Fibroblast of lung (primary cell): ENCODE data around the gene PDCD4. TPM values are rescaled to one million over a fixed set of nuclear protein-coding genes. Genes with fewer than 3 reads are reported as not detected.
A peak's percentile ranks its signal among the peaks of the same experiment; 100 is the strongest.

Experiments
- DNase-seq, 2 donors: peaks; one replicate each; pipeline versions ENCODE4 v3.0.0 to v3.0.0-alpha.2; 2010; ENCODE audit warnings: low read depth in 2 of 2
- H2AFZ ChIP-seq: 2 replicates; pipeline ENCODE4 v1.5.1; 2012; ENCODE audit warnings: low read length, control low read depth, inconsistent platforms
- H3K27ac ChIP-seq: 2 replicates; pipeline ENCODE4 v1.5.1; 2011; ENCODE audit warnings: low read length, control low read depth; ENCODE audit not compliant: insufficient read depth
- H3K27me3 ChIP-seq: 2 replicates; pipeline ENCODE4 v1.5.1; 2011; ENCODE audit warnings: mild to moderate bottlenecking, low read length; ENCODE audit not compliant: control insufficient read depth, insufficient read depth
- H3K36me3 ChIP-seq: 2 replicates; pipeline ENCODE4 v1.5.1; 2011; ENCODE audit warnings: low read length; ENCODE audit not compliant: control insufficient read depth, insufficient read depth
- H3K4me1 ChIP-seq: 2 replicates; pipeline ENCODE4 v1.5.1; 2011; ENCODE audit warnings: low read length; ENCODE audit not compliant: control insufficient read depth, insufficient read depth; ENCODE audit errors: extremely low read depth
- H3K4me2 ChIP-seq: 2 replicates; pipeline ENCODE4 v1.5.1; 2011; ENCODE audit warnings: low read length, control low read depth; ENCODE audit not compliant: insufficient read depth; ENCODE audit errors: extremely low read depth
- H3K4me3 ChIP-seq, 4 experiments: fragments of 200-600 bp in 1 of 4; sonication (generic) in 1 of 4; replicated peaks in 1 of 4; 2 replicates each; pipeline ENCODE4 v1.5.1; 2011 to 2016; ENCODE audit warnings: low read length in 4 of 4, low read depth in 3 of 4, mild to moderate bottlenecking in 3 of 4, control low read depth in 2 of 4, inconsistent platforms in 1 of 4, mixed read lengths in 1 of 4; ENCODE audit not compliant: insufficient read depth in 1 of 4; ENCODE audit errors: control extremely low read depth in 1 of 4
- H3K79me2 ChIP-seq: 2 replicates; pipeline ENCODE4 v1.5.1; 2012; ENCODE audit warnings: mild to moderate bottlenecking, low read length, inconsistent platforms; ENCODE audit not compliant: control insufficient read depth, insufficient read depth
- H3K9ac ChIP-seq: 2 replicates; pipeline ENCODE4 v1.5.1; 2011; ENCODE audit warnings: mild to moderate bottlenecking, low read length, control low read depth; ENCODE audit not compliant: insufficient read depth
- H3K9me3 ChIP-seq: 2 replicates; pipeline ENCODE4 v1.5.1; 2012; ENCODE audit warnings: low read depth, low read length; ENCODE audit not compliant: control insufficient read depth, insufficient read depth
- H4K20me1 ChIP-seq: 2 replicates; pipeline ENCODE4 v1.5.1; 2011; ENCODE audit warnings: low read length; ENCODE audit not compliant: control insufficient read depth, insufficient read depth; ENCODE audit errors: extremely low read depth
- CTCF ChIP-seq, 2 donors: IDR thresholded peaks in 1 of 2; conservative IDR thresholded peaks in 1 of 2; 1 replicate in 1 of 2; 2 replicates in 1 of 2; pipeline ENCODE4 v1.5.1; 2011 to 2012; ENCODE audit warnings: low read length in 2 of 2, control low read depth in 1 of 2, inconsistent platforms in 1 of 2, low read depth in 1 of 2, mild to moderate bottlenecking in 1 of 2
- EZH2 ChIP-seq: IDR thresholded peaks from 2 replicates; pipeline ENCODE4 v1.5.1; 2012; ENCODE audit warnings: low read length, control low read depth, mild to moderate bottlenecking; ENCODE audit errors: missing control alignments
- polyA plus RNA-seq, 2 donors: library from polyadenylated mRNA; depleted of rRNA in 1 of 2; stranded (reverse) in 1 of 2; unstranded in 1 of 2; fragments of >200 nt; gene quantifications; 2 replicates each; pipeline ENCODE4 v1.2.1, GENCODE V29; 2011 to 2012; ENCODE audit warnings: missing spikeins in 1 of 2
- total RNA-seq: library from RNA; depleted of rRNA; stranded (reverse); fragments of >200 nt; gene quantifications from 2 replicates; pipeline ENCODE4 v1.2.1, GENCODE V29; 2014

The PDCD4 gene
- total and polyA plus RNA-seq, 2 donors (not counting 1 experiment from before 2014, with no cell fraction given), result 54.6 to 83.7 TPM

- Histone ChIP-seq H3K27me3 (no peaks in the 10 kb centered on the region), H3K4me2 (peak overlapping the region; percentile 96), H3K4me1 (peaks cover 2% of the 10 kb centered on the region), H3K79me2 (peaks cover 32% of the 10 kb centered on the region), H3K27ac (peak overlapping the region; percentile 98), H3K36me3 (no peaks in the 10 kb centered on the region), H4K20me1 (no peaks in the 10 kb centered on the region), H2AFZ (peak overlapping the region; percentile 50), H3K4me3 (peak overlapping the region; percentile 49 to 89 (median 72)), H3K9ac (peak overlapping the region; percentile 86), H3K9me3 (no peaks in the 10 kb centered on the region)
- TF ChIP-seq CTCF (conservative IDR thresholded peaks at IDR 0.05 in 1 of 2, IDR thresholded peaks at IDR 0.05 in 1 of 2; ENCODE audit: low read depth in 1 of 2, low read length in 2 of 2) (no peak), EZH2 (no peak)
- DNase-seq, result peak; percentile 96
Measured at GRCh38 chr10:110918269-110918642, 46.5 kb downstream of the PDCD4 start.

GRCh38 chr10:110918643-110919348 lies 47.1 kb downstream of the PDCD4 start, which contains the start of gene BBIP1:
Gene BBIP1 (minus strand): TSS chr10:110919180. CDS start chr10:110918157, 1,023 bp downstream.
- peak within 1 kb of the TSS; percentile 73 to 93 (median 84) for H3K4me3 ChIP-seq
- H3K4me1 ChIP-seq, result peaks cover 2% of the 10 kb centered on the region
- TF ChIP-seq CTCF (conservative IDR thresholded peaks at IDR 0.05 in 1 of 2, IDR thresholded peaks at IDR 0.05 in 1 of 2; ENCODE audit: low read depth in 1 of 2, low read length in 2 of 2), result no peak
- TF ChIP-seq EZH2, result no peak
- H3K27me3 ChIP-seq, result no peaks in the 10 kb centered on the region
- peak within 1 kb of the TSS; percentile 56 for H2AFZ ChIP-seq
- peak within 1 kb of the TSS; percentile 86 for H3K9ac ChIP-seq
- peak within 1 kb of the TSS; percentile 98 for H3K27ac ChIP-seq
- peaks cover 38% of the 10 kb centered on the region for H3K79me2 ChIP-seq
- H3K9me3 ChIP-seq, result no peaks in the 10 kb centered on the region
- peak within 1 kb of the TSS; percentile 96 for H3K4me2 ChIP-seq
- DNase-seq, result peak; percentile 100
- H3K36me3 ChIP-seq, result no peaks in the 10 kb centered on the region
- no peaks in the 10 kb centered on the region for H4K20me1 ChIP-seq

- peak within 1 kb of the TSS; percentile 73 to 93 (median 84) for H3K4me3 ChIP-seq
- no peak for DNase-seq
- H3K4me1 ChIP-seq, result peaks cover 2% of the 10 kb centered on the region
- H3K9ac ChIP-seq, result peak within 1 kb of the TSS; percentile 86
- peak within 1 kb of the TSS; percentile 70 for H3K4me2 ChIP-seq
- no peaks in the 10 kb centered on the region for H4K20me1 ChIP-seq
- H2AFZ ChIP-seq, result peak within 1 kb of the TSS; percentile 56
- H3K27me3 ChIP-seq, result no peaks in the 10 kb centered on the region
- no peaks in the 10 kb centered on the region for H3K9me3 ChIP-seq
- no peak for TF ChIP-seq EZH2
- peak; percentile 27 to 28 for TF ChIP-seq CTCF (conservative IDR thresholded peaks at IDR 0.05 in 1 of 2, IDR thresholded peaks at IDR 0.05 in 1 of 2; ENCODE audit: low read depth in 1 of 2, low read length in 2 of 2)
- peaks cover 44% of the 10 kb centered on the region for H3K79me2 ChIP-seq
- H3K27ac ChIP-seq, result peak within 1 kb of the TSS; percentile 98
- no peaks in the 10 kb centered on the region for H3K36me3 ChIP-seq
Measured at GRCh38 chr10:110919349-110919931, 47.7 kb downstream of the PDCD4 start, which contains the start of gene SHOC2. Gene SHOC2 (plus strand): TSS chr10:110919604. CDS start chr10:110964359, 44,755 bp downstream.
